SK-N-SH treated with all-trans-retinoic acid at 6 μM for 48 hours (cell line): Measurements from ENCODE around the gene DNASE1L2.

ENCODE experiments used
- ATAC-seq: fragments of 200-7000 bp; cut with Tn5 transposase; 3 replicates; pipeline ENCODE4 v1.9.1; 2020; ENCODE audit warnings: mild to moderate bottlenecking, moderate library complexity
- ARNTL ChIP-seq: fragments of 450-650 bp; formaldehyde crosslinking; IDR thresholded peaks from 2 replicates; pipeline ENCODE4 v1.5.0; 2020; ENCODE audit warnings: low read depth, mild to moderate bottlenecking, moderate library complexity, borderline replicate concordance
- BACH2 ChIP-seq: fragments of 250-450 bp; sonication (Bioruptor Pico); IDR thresholded peaks from 2 replicates; pipeline ENCODE4 v1.9.0; 2021; ENCODE audit warnings: mild to moderate bottlenecking, borderline replicate concordance
- CSDC2 ChIP-seq: fragments of 250-450 bp; sonication (Bioruptor Pico); IDR thresholded peaks from 2 replicates; pipeline ENCODE4 v1.5.0; 2020; ENCODE audit warnings: mild to moderate bottlenecking, moderate library complexity
- ESRRG ChIP-seq: fragments of 250-450 bp; sonication (Bioruptor Pico); IDR thresholded peaks from 2 replicates; pipeline ENCODE4 v1.6.1; 2021; ENCODE audit warnings: mild to moderate bottlenecking
- GLIS3 ChIP-seq: fragments of 250-450 bp; sonication (Bioruptor Pico); IDR thresholded peaks from 2 replicates; pipeline ENCODE4 v1.5.0; 2020; ENCODE audit warnings: mild to moderate bottlenecking, moderate library complexity
- ISL1 ChIP-seq: fragments of 250-450 bp; sonication (Bioruptor Pico); IDR thresholded peaks from 2 replicates; pipeline ENCODE4 v2.1.2; 2022; ENCODE audit warnings: mild to moderate bottlenecking, moderate library complexity
- OSR1 ChIP-seq: fragments of 250-450 bp; sonication (Bioruptor Pico); IDR thresholded peaks from 2 replicates; pipeline ENCODE4 v1.8.0; 2022; ENCODE audit warnings: moderate library complexity, mild to moderate bottlenecking, inconsistent platforms
- PPARA ChIP-seq: fragments of 250-450 bp; sonication (Bioruptor Pico); IDR thresholded peaks from 2 replicates; pipeline ENCODE4 v1.5.0; 2020; ENCODE audit warnings: mild to moderate bottlenecking, borderline replicate concordance
- RARB ChIP-seq: fragments of 250-450 bp; sonication (Bioruptor Pico); IDR thresholded peaks from 2 replicates; pipeline ENCODE4 v1.8.0; 2021; ENCODE audit warnings: mild to moderate bottlenecking, moderate library complexity
- SNAI2 ChIP-seq: fragments of 250-450 bp; sonication (Bioruptor Pico); IDR thresholded peaks from 2 replicates; pipeline ENCODE4 v1.5.0; 2020; ENCODE audit warnings: mild to moderate bottlenecking, moderate library complexity
- TCF4 ChIP-seq: fragments of 250-450 bp; sonication (Bioruptor Pico); IDR thresholded peaks from 2 replicates; pipeline ENCODE4 v1.8.0; 2021; ENCODE audit warnings: mild to moderate bottlenecking, moderate library complexity, borderline replicate concordance
- TOX ChIP-seq: fragments of 250-450 bp; sonication (Bioruptor Pico); IDR thresholded peaks from 2 replicates; pipeline ENCODE4 v1.8.0; 2021; ENCODE audit warnings: mild to moderate bottlenecking, moderate library complexity, borderline replicate concordance
- TSHZ2 ChIP-seq: fragments of 250-450 bp; sonication (Bioruptor Pico); IDR thresholded peaks from 2 replicates; pipeline ENCODE4 v1.5.0; 2020; ENCODE audit warnings: mild to moderate bottlenecking, moderate library complexity
- ZC3H10 ChIP-seq: fragments of 250-450 bp; sonication (Bioruptor Pico); IDR thresholded peaks from 2 replicates; pipeline ENCODE4 v1.5.1; 2021; ENCODE audit warnings: mild to moderate bottlenecking, moderate library complexity
- ZFP3 ChIP-seq: fragments of 250-450 bp; sonication (Bioruptor Pico); IDR thresholded peaks from 2 replicates; pipeline ENCODE4 v1.5.0; 2020; ENCODE audit warnings: mild to moderate bottlenecking, moderate library complexity
- ZFP30 ChIP-seq: fragments of 450-650 bp; formaldehyde crosslinking; IDR thresholded peaks from 2 replicates; pipeline ENCODE4 v1.5.0; 2022; ENCODE audit warnings: mild to moderate bottlenecking, moderate library complexity
- ZNF565 ChIP-seq: fragments of 450-650 bp; formaldehyde crosslinking; conservative IDR thresholded peaks from 2 replicates; pipeline ENCODE4 v1.5.0; 2020; ENCODE audit warnings: low read depth, mild to moderate bottlenecking, moderate library complexity
- ZNF70 ChIP-seq: fragments of 450-650 bp; formaldehyde crosslinking; IDR thresholded peaks from 2 replicates; pipeline ENCODE4 v1.5.0; 2020; ENCODE audit warnings: mild to moderate bottlenecking, moderate library complexity
- ZNF8 ChIP-seq: fragments of 450-650 bp; formaldehyde crosslinking; IDR thresholded peaks from 2 replicates; pipeline ENCODE4 v1.5.0; 2020; ENCODE audit warnings: mild to moderate bottlenecking, moderate library complexity
- TF ChIP-seq, protein P1 (sequence below): fragments of 250-450 bp; sonication (Bioruptor Pico); IDR thresholded peaks from 2 replicates; pipeline ENCODE4 v1.8.0; 2021; ENCODE audit warnings: low read depth, mild to moderate bottlenecking, moderate library complexity, borderline replicate concordance
- TF ChIP-seq, protein P2 (sequence below): fragments of 250-450 bp; sonication (Bioruptor Pico); IDR thresholded peaks from 2 replicates; pipeline ENCODE4 v1.5.1; 2020; ENCODE audit warnings: low read depth, mild to moderate bottlenecking, moderate library complexity
- TF ChIP-seq, protein P3 (sequence below): fragments of 250-450 bp; sonication (Bioruptor Pico); IDR thresholded peaks from 2 replicates; pipeline ENCODE4 v1.5.1; 2021; ENCODE audit warnings: mild to moderate bottlenecking, moderate library complexity

Gene DNASE1L2

GRCh38 chr16:2234813-2235170, 1.5 kb upstream of the DNASE1L2 start:
- no peak for ATAC-seq
- TF ChIP-seq, protein P1, sequence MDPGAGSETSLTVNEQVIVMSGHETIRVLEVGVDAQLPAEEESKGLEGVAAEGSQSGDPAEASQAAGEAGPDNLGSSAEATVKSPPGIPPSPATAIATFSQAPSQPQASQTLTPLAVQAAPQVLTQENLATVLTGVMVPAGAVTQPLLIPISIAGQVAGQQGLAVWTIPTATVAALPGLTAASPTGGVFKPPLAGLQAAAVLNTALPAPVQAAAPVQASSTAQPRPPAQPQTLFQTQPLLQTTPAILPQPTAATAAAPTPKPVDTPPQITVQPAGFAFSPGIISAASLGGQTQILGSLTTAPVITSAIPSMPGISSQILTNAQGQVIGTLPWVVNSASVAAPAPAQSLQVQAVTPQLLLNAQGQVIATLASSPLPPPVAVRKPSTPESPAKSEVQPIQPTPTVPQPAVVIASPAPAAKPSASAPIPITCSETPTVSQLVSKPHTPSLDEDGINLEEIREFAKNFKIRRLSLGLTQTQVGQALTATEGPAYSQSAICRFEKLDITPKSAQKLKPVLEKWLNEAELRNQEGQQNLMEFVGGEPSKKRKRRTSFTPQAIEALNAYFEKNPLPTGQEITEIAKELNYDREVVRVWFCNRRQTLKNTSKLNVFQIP = no peak
- no peak for TF ChIP-seq TOX
- TF ChIP-seq TSHZ2 (CRISPR knock-in tag) = no peak
- TF ChIP-seq ZC3H10 (CRISPR knock-in tag) = no peak
- TF ChIP-seq, protein P2, sequence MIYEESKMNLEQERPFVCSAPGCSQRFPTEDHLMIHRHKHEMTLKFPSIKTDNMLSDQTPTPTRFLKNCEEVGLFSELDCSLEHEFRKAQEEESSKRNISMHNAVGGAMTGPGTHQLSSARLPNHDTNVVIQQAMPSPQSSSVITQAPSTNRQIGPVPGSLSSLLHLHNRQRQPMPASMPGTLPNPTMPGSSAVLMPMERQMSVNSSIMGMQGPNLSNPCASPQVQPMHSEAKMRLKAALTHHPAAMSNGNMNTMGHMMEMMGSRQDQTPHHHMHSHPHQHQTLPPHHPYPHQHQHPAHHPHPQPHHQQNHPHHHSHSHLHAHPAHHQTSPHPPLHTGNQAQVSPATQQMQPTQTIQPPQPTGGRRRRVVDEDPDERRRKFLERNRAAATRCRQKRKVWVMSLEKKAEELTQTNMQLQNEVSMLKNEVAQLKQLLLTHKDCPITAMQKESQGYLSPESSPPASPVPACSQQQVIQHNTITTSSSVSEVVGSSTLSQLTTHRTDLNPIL (CRISPR knock-in tag) = no peak
- TF ChIP-seq ZNF565 (CRISPR knock-in tag) = no peak
- TF ChIP-seq CSDC2 (CRISPR knock-in tag) = no peak
- no peak for TF ChIP-seq PPARA (CRISPR knock-in tag)
- TF ChIP-seq ISL1 (CRISPR knock-in tag) = no peak
- no peak for TF ChIP-seq RARB (CRISPR knock-in tag)
- no peak for TF ChIP-seq ZFP30
- TF ChIP-seq ARNTL = no peak
- no peak for TF ChIP-seq OSR1 (CRISPR knock-in tag)
- no peak for TF ChIP-seq GLIS3 (CRISPR knock-in tag)
- TF ChIP-seq ZNF70 = no peak

DNA sequence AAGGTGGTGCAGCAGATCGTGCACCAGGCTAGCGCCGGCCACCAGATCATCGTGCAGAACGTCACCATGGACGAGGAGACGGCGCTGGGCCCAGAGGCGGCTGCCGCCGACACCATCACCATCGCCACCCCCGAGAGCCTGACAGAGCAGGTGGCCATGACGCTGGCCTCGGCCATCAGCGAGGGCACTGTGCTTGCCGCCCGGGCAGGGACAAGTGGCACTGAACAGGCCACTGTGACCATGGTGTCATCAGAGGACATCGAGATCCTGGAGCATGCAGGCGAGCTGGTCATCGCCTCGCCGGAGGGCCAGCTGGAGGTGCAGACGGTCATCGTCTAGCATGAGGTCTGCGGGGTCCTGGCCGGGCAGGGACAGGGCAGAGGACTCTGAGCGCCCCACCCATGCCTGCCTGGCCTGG, 1.0 kb upstream of the DNASE1L2 start:
- no peak for ATAC-seq
- TF ChIP-seq ESRRG (CRISPR knock-in tag) = no peak
- no peak for TF ChIP-seq ZFP30
- TF ChIP-seq, protein P1 = no peak
- TF ChIP-seq GLIS3 (CRISPR knock-in tag) = no peak
- TF ChIP-seq ZNF70 = no peak
- no peak for TF ChIP-seq SNAI2 (CRISPR knock-in tag)
- TF ChIP-seq, protein P3, sequence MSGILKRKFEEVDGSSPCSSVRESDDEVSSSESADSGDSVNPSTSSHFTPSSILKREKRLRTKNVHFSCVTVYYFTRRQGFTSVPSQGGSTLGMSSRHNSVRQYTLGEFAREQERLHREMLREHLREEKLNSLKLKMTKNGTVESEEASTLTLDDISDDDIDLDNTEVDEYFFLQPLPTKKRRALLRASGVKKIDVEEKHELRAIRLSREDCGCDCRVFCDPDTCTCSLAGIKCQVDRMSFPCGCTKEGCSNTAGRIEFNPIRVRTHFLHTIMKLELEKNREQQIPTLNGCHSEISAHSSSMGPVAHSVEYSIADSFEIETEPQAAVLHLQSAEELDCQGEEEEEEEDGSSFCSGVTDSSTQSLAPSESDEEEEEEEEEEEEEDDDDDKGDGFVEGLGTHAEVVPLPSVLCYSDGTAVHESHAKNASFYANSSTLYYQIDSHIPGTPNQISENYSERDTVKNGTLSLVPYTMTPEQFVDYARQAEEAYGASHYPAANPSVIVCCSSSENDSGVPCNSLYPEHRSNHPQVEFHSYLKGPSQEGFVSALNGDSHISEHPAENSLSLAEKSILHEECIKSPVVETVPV = no peak
- no peak for TF ChIP-seq TSHZ2 (CRISPR knock-in tag)
- no peak for TF ChIP-seq ZFP3
- no peak for TF ChIP-seq ISL1 (CRISPR knock-in tag)
- TF ChIP-seq ZNF565 (CRISPR knock-in tag) = no peak
- TF ChIP-seq CSDC2 (CRISPR knock-in tag) = no peak
- no peak for TF ChIP-seq ZNF8 (CRISPR knock-in tag)
- TF ChIP-seq TCF4 = no peak
- no peak for TF ChIP-seq PPARA (CRISPR knock-in tag)
- TF ChIP-seq RARB (CRISPR knock-in tag) = no peak
- no peak for TF ChIP-seq OSR1 (CRISPR knock-in tag)
- no peak for TF ChIP-seq BACH2 (CRISPR knock-in tag)
